ENCODE measurements around the gene CAPN10.
A peak's percentile ranks its signal among the peaks of the same experiment; 100 is the strongest.

Gene CAPN10

GRCh38 chr2:240584486-240585031 lies 2.0 kb upstream of the CAPN10 start:
- WGBS (ENCODE audit: extremely low coverage, insufficient coverage, low lambda C conversion rate) = no CpG with 5 or more reads among the region's 4 CpGs
- Histone ChIP-seq H3K4me2 (ENCODE audit: low read length) (no peak overlapping the region), H3K79me2 (ENCODE audit: control insufficient read depth, insufficient read depth, low read length) (peaks cover 27% of the 10 kb centered on the region), H3K27ac (ENCODE audit: low read depth, low read length) (no peak overlapping the region), H3K27me3 (ENCODE audit: insufficient read depth, low read length, poor library complexity) (no peaks in the 10 kb centered on the region), H3K79me1 (ENCODE audit: low read length) (peaks cover 31% of the 10 kb centered on the region), H3K4me3 (ENCODE audit: low read length) (no peak overlapping the region), H3K9ac (ENCODE audit: low read length) (no peak overlapping the region), H3K4ac (ENCODE audit: low read depth, low read length) (no peak overlapping the region), H2BK120ac (ENCODE audit: low read depth, low read length) (no peak overlapping the region), H2BK15ac (replicated peaks; ENCODE audit: low read depth) (no peak overlapping the region), H3K4me1 (ENCODE audit: control insufficient read depth, low read depth, low read length) (peaks cover 12% of the 10 kb centered on the region), H4K8ac (ENCODE audit: low read depth, low read length) (no peak overlapping the region), H3K36me3 (ENCODE audit: control insufficient read depth, insufficient read depth, low read length) (no peaks in the 10 kb centered on the region), H3K56ac (ENCODE audit: low read length) (no peak overlapping the region), H2BK5ac (ENCODE audit: low read length) (no peak overlapping the region), H3K23ac (ENCODE audit: low read length) (no peak overlapping the region), H3K18ac (ENCODE audit: low read length) (no peak overlapping the region), H2AK5ac (ENCODE audit: low read length) (no peak overlapping the region), H4K5ac (ENCODE audit: low read length) (no peak overlapping the region)
- peak; percentile 78 for DNase-seq

GRCh38 chr2:240585101-240585500 lies 1.4 kb upstream of the CAPN10 start:
- H3K23ac ChIP-seq (ENCODE audit: low read length) = no peak overlapping the region
- H3K4me3 ChIP-seq (ENCODE audit: low read length) = no peak overlapping the region
- no peak overlapping the region for H3K18ac ChIP-seq (ENCODE audit: low read length)
- H3K79me1 ChIP-seq (ENCODE audit: low read length) = peaks cover 31% of the 10 kb centered on the region
- no peak overlapping the region for H3K56ac ChIP-seq (ENCODE audit: low read length)
- H3K79me2 ChIP-seq (ENCODE audit: control insufficient read depth, insufficient read depth, low read length) = peaks cover 27% of the 10 kb centered on the region
- no peaks in the 10 kb centered on the region for H3K36me3 ChIP-seq (ENCODE audit: control insufficient read depth, insufficient read depth, low read length)
- H3K4me1 ChIP-seq (ENCODE audit: control insufficient read depth, low read depth, low read length) = peaks cover 12% of the 10 kb centered on the region
- H2BK5ac ChIP-seq (ENCODE audit: low read length) = no peak overlapping the region
- no peak overlapping the region for H2BK15ac ChIP-seq (replicated peaks; ENCODE audit: low read depth)
- no peak overlapping the region for H2AK5ac ChIP-seq (ENCODE audit: low read length)
- H2BK120ac ChIP-seq (ENCODE audit: low read depth, low read length) = no peak overlapping the region
- no peak overlapping the region for H3K4ac ChIP-seq (ENCODE audit: low read depth, low read length)
- H3K27ac ChIP-seq (ENCODE audit: low read depth, low read length) = no peak overlapping the region
- no peaks in the 10 kb centered on the region for H3K27me3 ChIP-seq (ENCODE audit: insufficient read depth, low read length, poor library complexity)
- WGBS (ENCODE audit: extremely low coverage, insufficient coverage, low lambda C conversion rate) = no CpG with 5 or more reads among the region's 6 CpGs
- no peak for DNase-seq
- H3K4me2 ChIP-seq (ENCODE audit: low read length) = peak overlapping the region; percentile 32
- H4K8ac ChIP-seq (ENCODE audit: low read depth, low read length) = no peak overlapping the region
- H3K9ac ChIP-seq (ENCODE audit: low read length) = peak overlapping the region; percentile 94
- H4K5ac ChIP-seq (ENCODE audit: low read length) = no peak overlapping the region

- Histone ChIP-seq H3K27me3 (ENCODE audit: insufficient read depth, low read length, poor library complexity) (no peaks in the 10 kb centered on the region), H2BK120ac (ENCODE audit: low read depth, low read length) (no peak overlapping the region), H2BK5ac (ENCODE audit: low read length) (no peak overlapping the region), H3K56ac (ENCODE audit: low read length) (peak overlapping the region; percentile 92), H3K4me3 (ENCODE audit: low read length) (peak overlapping the region; percentile 70), H3K9ac (ENCODE audit: low read length) (peak overlapping the region; percentile 94), H3K18ac (ENCODE audit: low read length) (no peak overlapping the region), H3K79me1 (ENCODE audit: low read length) (peaks cover 31% of the 10 kb centered on the region), H2BK15ac (replicated peaks; ENCODE audit: low read depth) (no peak overlapping the region), H3K4me1 (ENCODE audit: control insufficient read depth, low read depth, low read length) (peaks cover 12% of the 10 kb centered on the region), H4K8ac (ENCODE audit: low read depth, low read length) (no peak overlapping the region), H3K36me3 (ENCODE audit: control insufficient read depth, insufficient read depth, low read length) (no peaks in the 10 kb centered on the region), H2AK5ac (ENCODE audit: low read length) (no peak overlapping the region), H3K23ac (ENCODE audit: low read length) (no peak overlapping the region), H4K5ac (ENCODE audit: low read length) (no peak overlapping the region), H3K4me2 (ENCODE audit: low read length) (peak overlapping the region; percentile 32), H3K79me2 (ENCODE audit: control insufficient read depth, insufficient read depth, low read length) (peaks cover 27% of the 10 kb centered on the region), H3K4ac (ENCODE audit: low read depth, low read length) (peak overlapping the region; percentile 26), H3K27ac (ENCODE audit: low read depth, low read length) (no peak overlapping the region)
- no peak for DNase-seq
- WGBS (ENCODE audit: extremely low coverage, insufficient coverage, low lambda C conversion rate) = no CpG with 5 or more reads among the region's 20 CpGs
These were observed 795 bp upstream of the CAPN10 start for GRCh38 chr2:240585681-240586197.

GRCh38 chr2:240586919-240587800 lies 626 bp downstream of the CAPN10 start:
- H3K23ac ChIP-seq (ENCODE audit: low read length) = no peak overlapping the region
- peak overlapping the region; percentile 74 for H3K4me2 ChIP-seq (ENCODE audit: low read length)
- H3K36me3 ChIP-seq (ENCODE audit: control insufficient read depth, insufficient read depth, low read length) = no peaks in the 10 kb centered on the region
- peak overlapping the region; percentile 79 for H3K9ac ChIP-seq (ENCODE audit: low read length)
- H3K4ac ChIP-seq (ENCODE audit: low read depth, low read length) = no peak overlapping the region
- DNase-seq = peak; percentile 59
- H3K56ac ChIP-seq (ENCODE audit: low read length) = peak overlapping the region; percentile 83
- peak overlapping the region; percentile 78 for H3K4me3 ChIP-seq (ENCODE audit: low read length)
- H2BK15ac ChIP-seq (replicated peaks; ENCODE audit: low read depth) = no peak overlapping the region
- H3K79me1 ChIP-seq (ENCODE audit: low read length) = peaks cover 33% of the 10 kb centered on the region
- no peak overlapping the region for H4K8ac ChIP-seq (ENCODE audit: low read depth, low read length)
- H3K18ac ChIP-seq (ENCODE audit: low read length) = peak overlapping the region; percentile 13
- H3K4me1 ChIP-seq (ENCODE audit: control insufficient read depth, low read depth, low read length) = peaks cover 12% of the 10 kb centered on the region
- no CpG with 5 or more reads among the region's 62 CpGs for WGBS (ENCODE audit: extremely low coverage, insufficient coverage, low lambda C conversion rate)
- peaks cover 27% of the 10 kb centered on the region for H3K79me2 ChIP-seq (ENCODE audit: control insufficient read depth, insufficient read depth, low read length)
- no peak overlapping the region for H3K27ac ChIP-seq (ENCODE audit: low read depth, low read length)
- H4K5ac ChIP-seq (ENCODE audit: low read length) = no peak overlapping the region
- no peak overlapping the region for H2BK120ac ChIP-seq (ENCODE audit: low read depth, low read length)
- no peak overlapping the region for H2AK5ac ChIP-seq (ENCODE audit: low read length)
- H3K27me3 ChIP-seq (ENCODE audit: insufficient read depth, low read length, poor library complexity) = no peaks in the 10 kb centered on the region
- no peak overlapping the region for H2BK5ac ChIP-seq (ENCODE audit: low read length)

- no peak overlapping the region for H3K23ac ChIP-seq (ENCODE audit: low read length)
- H3K4me3 ChIP-seq (ENCODE audit: low read length) = no peak overlapping the region
- H3K27ac ChIP-seq (ENCODE audit: low read depth, low read length) = no peak overlapping the region
- DNase-seq = no peak
- peaks cover 30% of the 10 kb centered on the region for H3K79me1 ChIP-seq (ENCODE audit: low read length)
- H2BK5ac ChIP-seq (ENCODE audit: low read length) = no peak overlapping the region
- peak overlapping the region; percentile 25 for H3K4me2 ChIP-seq (ENCODE audit: low read length)
- no peak overlapping the region for H2AK5ac ChIP-seq (ENCODE audit: low read length)
- H3K36me3 ChIP-seq (ENCODE audit: control insufficient read depth, insufficient read depth, low read length) = no peaks in the 10 kb centered on the region
- peak overlapping the region; percentile 22 for H3K56ac ChIP-seq (ENCODE audit: low read length)
- no peak overlapping the region for H3K4ac ChIP-seq (ENCODE audit: low read depth, low read length)
- peaks cover 27% of the 10 kb centered on the region for H3K79me2 ChIP-seq (ENCODE audit: control insufficient read depth, insufficient read depth, low read length)
- H3K18ac ChIP-seq (ENCODE audit: low read length) = no peak overlapping the region
- no peak overlapping the region for H2BK15ac ChIP-seq (replicated peaks; ENCODE audit: low read depth)
- peak overlapping the region; percentile 79 for H3K9ac ChIP-seq (ENCODE audit: low read length)
- no CpG with 5 or more reads among the region's 10 CpGs for WGBS (ENCODE audit: extremely low coverage, insufficient coverage, low lambda C conversion rate)
- no peak overlapping the region for H4K8ac ChIP-seq (ENCODE audit: low read depth, low read length)
- H2BK120ac ChIP-seq (ENCODE audit: low read depth, low read length) = no peak overlapping the region
- H4K5ac ChIP-seq (ENCODE audit: low read length) = no peak overlapping the region
- no peaks in the 10 kb centered on the region for H3K27me3 ChIP-seq (ENCODE audit: insufficient read depth, low read length, poor library complexity)
- peaks cover 12% of the 10 kb centered on the region for H3K4me1 ChIP-seq (ENCODE audit: control insufficient read depth, low read depth, low read length)
These were observed 1.6 kb downstream of the CAPN10 start for GRCh38 chr2:240588006-240588655.
